ENCODE measurements around the gene GSKIP.

GSKIP gene, protein sequence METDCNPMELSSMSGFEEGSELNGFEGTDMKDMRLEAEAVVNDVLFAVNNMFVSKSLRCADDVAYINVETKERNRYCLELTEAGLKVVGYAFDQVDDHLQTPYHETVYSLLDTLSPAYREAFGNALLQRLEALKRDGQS
- long read RNA-seq, transcript GSKIP-205 (4 exons, 2,218 nt): major isoform, 92 of 111 reads
- long read RNA-seq, partial matches to known transcripts: 14 of 111 reads
- long read RNA-seq, other reads (novel, unspliced or antisense): 4 of 111 reads

DNA sequence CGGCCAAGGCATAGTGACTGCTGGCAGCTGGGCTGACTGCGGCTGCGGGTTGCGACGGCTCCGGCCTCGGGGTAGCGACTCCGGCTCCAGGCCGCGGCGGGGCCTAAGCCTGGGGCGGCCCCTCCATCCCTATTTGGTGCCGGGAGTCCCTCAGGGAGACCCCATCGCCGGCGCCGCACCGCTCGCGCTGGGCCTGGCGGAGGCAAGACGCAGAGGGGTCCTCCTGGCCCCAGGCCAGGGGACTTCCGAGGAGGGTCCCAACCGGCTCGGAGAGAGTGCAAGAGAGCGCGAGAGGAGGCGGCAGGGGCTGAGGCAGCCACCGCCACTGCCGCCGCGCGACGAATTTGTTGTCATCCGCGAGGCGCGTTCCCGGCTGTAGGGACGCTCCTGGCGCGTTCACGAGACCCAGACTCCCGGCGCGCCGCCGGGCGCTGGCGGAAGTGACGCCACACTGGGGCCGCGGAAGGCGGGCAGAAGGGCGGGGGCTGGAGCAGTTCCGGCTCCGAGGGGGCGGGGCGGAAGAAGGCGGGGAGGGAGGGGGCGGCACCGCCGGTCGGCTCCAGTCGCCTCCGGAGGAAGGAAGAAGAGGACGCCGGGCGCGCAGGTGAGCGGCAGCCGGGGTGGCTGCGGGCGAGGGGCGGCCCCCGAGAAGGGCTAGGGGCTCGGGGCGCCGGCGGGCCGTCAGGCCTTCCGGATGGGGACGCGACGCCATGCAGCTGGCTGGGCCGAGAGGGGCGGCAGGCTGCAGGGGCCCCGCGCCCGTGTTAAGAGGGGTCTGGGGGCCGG is at the start of gene GSKIP, which contains the start of gene ATG2B:
GSKIP (plus strand) TSS at position 562 of the 786 bp plus-strand sequence. CDS start 18,722 bp downstream, outside the sequence.
ATG2B (minus strand) TSS at position 377 of the 786 bp plus-strand sequence; CDS start at position 12, 365 bp downstream.
- TF ChIP-seq SPI1 (IDR thresholded peaks at IDR 0.05; ENCODE audit: borderline replicate concordance, low read depth): 0 out of 2 replicates have a peak, but pooled peaks have one; percentile 2
- peak; percentile 54 for TF ChIP-seq POLR2AphosphoS5 (IDR thresholded peaks at IDR 0.05; ENCODE audit: low read depth)
- TF ChIP-seq, protein P1, sequence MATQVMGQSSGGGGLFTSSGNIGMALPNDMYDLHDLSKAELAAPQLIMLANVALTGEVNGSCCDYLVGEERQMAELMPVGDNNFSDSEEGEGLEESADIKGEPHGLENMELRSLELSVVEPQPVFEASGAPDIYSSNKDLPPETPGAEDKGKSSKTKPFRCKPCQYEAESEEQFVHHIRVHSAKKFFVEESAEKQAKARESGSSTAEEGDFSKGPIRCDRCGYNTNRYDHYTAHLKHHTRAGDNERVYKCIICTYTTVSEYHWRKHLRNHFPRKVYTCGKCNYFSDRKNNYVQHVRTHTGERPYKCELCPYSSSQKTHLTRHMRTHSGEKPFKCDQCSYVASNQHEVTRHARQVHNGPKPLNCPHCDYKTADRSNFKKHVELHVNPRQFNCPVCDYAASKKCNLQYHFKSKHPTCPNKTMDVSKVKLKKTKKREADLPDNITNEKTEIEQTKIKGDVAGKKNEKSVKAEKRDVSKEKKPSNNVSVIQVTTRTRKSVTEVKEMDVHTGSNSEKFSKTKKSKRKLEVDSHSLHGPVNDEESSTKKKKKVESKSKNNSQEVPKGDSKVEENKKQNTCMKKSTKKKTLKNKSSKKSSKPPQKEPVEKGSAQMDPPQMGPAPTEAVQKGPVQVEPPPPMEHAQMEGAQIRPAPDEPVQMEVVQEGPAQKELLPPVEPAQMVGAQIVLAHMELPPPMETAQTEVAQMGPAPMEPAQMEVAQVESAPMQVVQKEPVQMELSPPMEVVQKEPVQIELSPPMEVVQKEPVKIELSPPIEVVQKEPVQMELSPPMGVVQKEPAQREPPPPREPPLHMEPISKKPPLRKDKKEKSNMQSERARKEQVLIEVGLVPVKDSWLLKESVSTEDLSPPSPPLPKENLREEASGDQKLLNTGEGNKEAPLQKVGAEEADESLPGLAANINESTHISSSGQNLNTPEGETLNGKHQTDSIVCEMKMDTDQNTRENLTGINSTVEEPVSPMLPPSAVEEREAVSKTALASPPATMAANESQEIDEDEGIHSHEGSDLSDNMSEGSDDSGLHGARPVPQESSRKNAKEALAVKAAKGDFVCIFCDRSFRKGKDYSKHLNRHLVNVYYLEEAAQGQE (IDR thresholded peaks at IDR 0.05; ENCODE audit: insufficient replicate concordance, low read depth): peak; percentile 11
- peak; percentile 79 for TF ChIP-seq GABPA (IDR thresholded peaks at IDR 0.05; ENCODE audit: low read depth)
- TF ChIP-seq, protein P2, sequence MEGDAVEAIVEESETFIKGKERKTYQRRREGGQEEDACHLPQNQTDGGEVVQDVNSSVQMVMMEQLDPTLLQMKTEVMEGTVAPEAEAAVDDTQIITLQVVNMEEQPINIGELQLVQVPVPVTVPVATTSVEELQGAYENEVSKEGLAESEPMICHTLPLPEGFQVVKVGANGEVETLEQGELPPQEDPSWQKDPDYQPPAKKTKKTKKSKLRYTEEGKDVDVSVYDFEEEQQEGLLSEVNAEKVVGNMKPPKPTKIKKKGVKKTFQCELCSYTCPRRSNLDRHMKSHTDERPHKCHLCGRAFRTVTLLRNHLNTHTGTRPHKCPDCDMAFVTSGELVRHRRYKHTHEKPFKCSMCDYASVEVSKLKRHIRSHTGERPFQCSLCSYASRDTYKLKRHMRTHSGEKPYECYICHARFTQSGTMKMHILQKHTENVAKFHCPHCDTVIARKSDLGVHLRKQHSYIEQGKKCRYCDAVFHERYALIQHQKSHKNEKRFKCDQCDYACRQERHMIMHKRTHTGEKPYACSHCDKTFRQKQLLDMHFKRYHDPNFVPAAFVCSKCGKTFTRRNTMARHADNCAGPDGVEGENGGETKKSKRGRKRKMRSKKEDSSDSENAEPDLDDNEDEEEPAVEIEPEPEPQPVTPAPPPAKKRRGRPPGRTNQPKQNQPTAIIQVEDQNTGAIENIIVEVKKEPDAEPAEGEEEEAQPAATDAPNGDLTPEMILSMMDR (IDR thresholded peaks at IDR 0.05; ENCODE audit: insufficient read depth, low read length): no peak
- peak within 1 kb of the TSS; percentile 80 for H3K27ac ChIP-seq (replicated peaks)
- H3K4me3 ChIP-seq (replicated peaks; ENCODE audit: insufficient read depth, low read length): peak within 1 kb of the TSS; percentile 91
- DNase-seq (ENCODE audit: low read depth in 1 of 2, low spot score in 1 of 2): peak; percentile 79 to 91
- H3K27me3 ChIP-seq (ENCODE audit: insufficient read depth, poor library complexity, severe bottlenecking): no peaks in the 10 kb centered on the region

DNA sequence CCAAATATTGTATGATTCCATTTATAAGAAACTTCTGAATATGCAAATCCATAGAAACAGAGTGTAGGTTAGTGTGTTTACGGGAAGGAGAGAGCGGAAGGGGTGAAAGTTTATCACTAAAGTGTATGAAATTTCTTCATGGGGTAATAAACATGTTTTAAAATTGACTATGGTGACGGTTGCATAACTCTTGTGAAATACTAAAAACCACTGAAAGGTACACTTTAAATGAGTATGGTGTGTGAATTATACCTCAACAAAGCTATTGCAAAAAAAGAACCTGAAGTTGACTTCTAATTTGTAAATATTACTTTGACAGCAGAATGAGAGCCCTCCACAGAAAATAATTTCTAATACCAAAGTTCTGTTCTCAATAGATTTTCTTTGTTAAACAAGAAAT is 47.2 kb upstream of the GSKIP start:
- H3K27me3 ChIP-seq (ENCODE audit: insufficient read depth, poor library complexity, severe bottlenecking): no peaks in the 10 kb centered on the region
- no peak overlapping the region for H3K27ac ChIP-seq (replicated peaks)
- DNase-seq (ENCODE audit: low read depth in 1 of 2, low spot score in 1 of 2): no peak
- TF ChIP-seq SPI1 (IDR thresholded peaks at IDR 0.05; ENCODE audit: borderline replicate concordance, low read depth) (no peak), POLR2AphosphoS5 (IDR thresholded peaks at IDR 0.05; ENCODE audit: low read depth) (no peak), GABPA (IDR thresholded peaks at IDR 0.05; ENCODE audit: low read depth) (no peak)
- TF ChIP-seq, protein P2 (IDR thresholded peaks at IDR 0.05; ENCODE audit: insufficient read depth, low read length): no peak
- TF ChIP-seq, protein P1 (IDR thresholded peaks at IDR 0.05; ENCODE audit: insufficient replicate concordance, low read depth): no peak
- H3K4me3 ChIP-seq (replicated peaks; ENCODE audit: insufficient read depth, low read length): no peak overlapping the region

DNA sequence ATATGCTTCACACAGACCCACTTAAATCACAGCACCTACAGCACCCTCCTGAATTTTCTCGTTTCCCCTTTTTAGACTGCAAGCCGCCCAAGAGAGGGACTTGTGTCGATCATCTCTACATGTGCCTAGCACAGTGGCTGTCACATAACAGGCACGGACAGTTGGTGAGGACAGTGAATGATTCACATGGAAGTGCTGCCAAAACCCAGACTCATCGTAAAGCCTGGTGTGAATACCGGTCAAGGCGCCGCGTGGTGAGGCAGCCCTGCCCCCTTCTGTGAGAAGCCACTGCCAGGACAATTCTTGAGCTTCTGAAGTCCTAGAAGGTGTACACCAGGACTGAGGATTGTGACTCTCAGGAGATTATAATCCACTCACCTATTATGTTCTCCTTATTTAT is 44.5 kb upstream of the GSKIP start:
- Histone ChIP-seq H3K27me3 (ENCODE audit: insufficient read depth, poor library complexity, severe bottlenecking) (no peaks in the 10 kb centered on the region), H3K27ac (replicated peaks) (no peak overlapping the region)
- TF ChIP-seq GABPA (IDR thresholded peaks at IDR 0.05; ENCODE audit: low read depth) (no peak), SPI1 (IDR thresholded peaks at IDR 0.05; ENCODE audit: borderline replicate concordance, low read depth) (no peak), POLR2AphosphoS5 (IDR thresholded peaks at IDR 0.05; ENCODE audit: low read depth) (no peak)
- TF ChIP-seq, protein P2 (IDR thresholded peaks at IDR 0.05; ENCODE audit: insufficient read depth, low read length): no peak

More for the DNA sequence above, 44.5 kb upstream of the GSKIP start:
- H3K4me3 ChIP-seq (replicated peaks; ENCODE audit: insufficient read depth, low read length): no peak overlapping the region
- DNase-seq (ENCODE audit: low read depth in 1 of 2, low spot score in 1 of 2): no peak
